HepG2 (cell line): ENCODE data around the gene CIT. TPM values are rescaled to one million over a fixed set of nuclear protein-coding genes. Genes with fewer than 3 reads are reported as not detected.

ENCODE experiments used
- ATAC-seq: fragments of 200-7000 bp; cut with Tn5 transposase; 3 replicates; pipeline ENCODE4 v1.9.1; 2020; ENCODE audit warnings: mild to moderate bottlenecking, moderate library complexity
- BruUV-seq: library from RNA; stranded (reverse); fragments of 400-500 nt; replicated peaks from 2 replicates; lab custom pipeline; 2021; lab: Mats Ljungman, UMichigan
- CTCF ChIA-PET: fragments of 300-600 bp; formaldehyde crosslinking; extraction: SDS; loops from one replicate; lab custom pipeline; 2021; ENCODE audit warnings: low total read pairs, inconsistent platforms, low intra/inter-chr PET ratio; lab: Yijun Ruan, JAX
- POLR2A ChIA-PET: fragments of 350-600 bp; sonication (Branson Sonifier 250); formaldehyde crosslinking; loops from one replicate; lab custom pipeline; 2020; ENCODE audit warnings: antibody characterized with exemption, inconsistent platforms; lab: Yijun Ruan, JAX
- DNase-seq: peaks from one replicate; pipeline ENCODE4 v3.0.0-alpha.2; 2015; ENCODE audit warnings: low spot score
- FAIRE-seq: peaks from 3 replicates; lab custom pipeline; 2011; peaks lifted over from hg19 to GRCh38; lab: Jason Lieb, UNC
- H2AFZ ChIP-seq: one replicate; pipeline ENCODE4 v1.6.1; 2011; ENCODE audit warnings: low read length, inconsistent platforms
- H3K27ac ChIP-seq: fragments of 300-600 bp; 3 replicates; pipeline ENCODE4 v1.8.0; 2011; ENCODE audit warnings: mixed run types, mild to moderate bottlenecking, mixed read lengths, low read length, inconsistent platforms; ENCODE audit not compliant: insufficient read depth; ENCODE audit errors: extremely low read length
- H3K27me3 ChIP-seq, 2 experiments: fragments of 200-600 bp in 1 of 2; 2 replicates in 1 of 2; 3 replicates in 1 of 2; pipeline versions ENCODE4 v1.6.0 to v1.8.0; 2011; ENCODE audit warnings: low read length in 2 of 2, mild to moderate bottlenecking in 2 of 2, moderate library complexity in 2 of 2, inconsistent platforms in 1 of 2; ENCODE audit not compliant: insufficient read depth in 2 of 2, control insufficient read depth in 1 of 2
- H3K36me3 ChIP-seq, 2 experiments: fragments of 200-600 bp in 1 of 2; replicated peaks in 1 of 2; 2 replicates in 1 of 2; 3 replicates in 1 of 2; pipeline versions ENCODE4 v1.5.1 to v1.8.0; 2011; ENCODE audit warnings: low read length in 2 of 2, inconsistent platforms in 1 of 2; ENCODE audit not compliant: insufficient read depth in 2 of 2, control insufficient read depth in 1 of 2
- H3K4me1 ChIP-seq: 2 replicates; pipeline ENCODE4 v1.5.1; 2012; ENCODE audit warnings: low read length, inconsistent platforms; ENCODE audit not compliant: insufficient read depth
- H3K4me2 ChIP-seq: 2 replicates; pipeline ENCODE4 v1.6.0; 2011; ENCODE audit warnings: low read depth, low read length, inconsistent platforms
- H3K4me3 ChIP-seq, 3 experiments: fragments of 200-600 bp in 1 of 3; sonication (generic), shearing (Covaris generic) in 1 of 3; replicated peaks in 1 of 3; 2 replicates each; pipeline ENCODE4 v1.5.1; 2011 to 2016; ENCODE audit warnings: low read length in 3 of 3, inconsistent platforms in 2 of 3, low read depth in 2 of 3, mild to moderate bottlenecking in 2 of 3, control low read depth in 1 of 3, mixed read lengths in 1 of 3; ENCODE audit not compliant: insufficient read depth in 1 of 3
- H3K79me2 ChIP-seq: one replicate; pipeline ENCODE4 v1.6.1; 2011; ENCODE audit warnings: low read length, inconsistent platforms; ENCODE audit not compliant: insufficient read depth
- H3K9ac ChIP-seq: 2 replicates; pipeline ENCODE4 v1.6.0; 2011; ENCODE audit warnings: mild to moderate bottlenecking, low read depth, low read length, inconsistent platforms; ENCODE audit not compliant: insufficient read depth
- H3K9me3 ChIP-seq: 2 replicates; pipeline ENCODE4 v1.5.1; 2012; ENCODE audit warnings: mild to moderate bottlenecking, low read length
- H4K20me1 ChIP-seq: 2 replicates; pipeline ENCODE4 v1.6.0; 2011; ENCODE audit warnings: inconsistent platforms, mild to moderate bottlenecking, low read length, moderate library complexity; ENCODE audit not compliant: insufficient read depth
- FOXA1 ChIP-seq, 2 experiments: fragments of 450-650 bp in 1 of 2; sonication (generic) in 1 of 2; formaldehyde crosslinking in 1 of 2; IDR thresholded peaks; 2 replicates each; pipeline versions ENCODE4 v1.4.0 to v1.6.1; 2016 to 2020; ENCODE audit warnings: missing genetic modification reagents in 1 of 2
- GABPA ChIP-seq, 2 experiments: IDR thresholded peaks; 2 replicates each; pipeline ENCODE4 v1.6.1; 2011 to 2016; ENCODE audit warnings: low read depth in 2 of 2, low read length in 1 of 2, missing biosample characterization in 1 of 2, missing genetic modification characterization in 1 of 2
- HOXA5 ChIP-seq: sonication (generic); formaldehyde crosslinking; IDR thresholded peaks from 2 replicates; pipeline ENCODE4 v1.4.0; 2020; ENCODE audit warnings: missing genetic modification reagents
- IRF1 ChIP-seq: sonication (generic); formaldehyde crosslinking; IDR thresholded peaks from 2 replicates; pipeline ENCODE4 v1.4.0; 2020; ENCODE audit warnings: low read depth, mild to moderate bottlenecking, missing genetic modification reagents
- KMT2A ChIP-seq: sonication (generic); formaldehyde crosslinking; IDR thresholded peaks from 2 replicates; pipeline ENCODE4 v1.4.0; 2020; ENCODE audit warnings: missing genetic modification reagents
- MBD4 ChIP-seq: IDR thresholded peaks from 2 replicates; pipeline ENCODE4 v1.6.1; 2012; ENCODE audit warnings: low read length, inconsistent platforms, borderline replicate concordance
- MLXIP ChIP-seq: sonication (generic); formaldehyde crosslinking; IDR thresholded peaks from 2 replicates; pipeline ENCODE4 v1.9.0; 2021; ENCODE audit warnings: missing genetic modification reagents, borderline replicate concordance
- NR2F6 ChIP-seq, 2 experiments: IDR thresholded peaks; 2 replicates each; pipeline ENCODE4 v1.6.1; 2016; ENCODE audit warnings: antibody characterized with exemption in 1 of 2, mild to moderate bottlenecking in 1 of 2
- PHB2 ChIP-seq: fragments of 450-650 bp; IDR thresholded peaks from 2 replicates; pipeline ENCODE4 v1.6.1; 2018; ENCODE audit not compliant: partially characterized antibody
- REST ChIP-seq, 2 experiments: IDR thresholded peaks; 2 replicates each; pipeline ENCODE4 v1.6.1; 2011 to 2012; ENCODE audit warnings: low read length in 2 of 2, borderline replicate concordance in 1 of 2, low read depth in 1 of 2, mild to moderate bottlenecking in 1 of 2, moderate library complexity in 1 of 2
- UBTF ChIP-seq: sonication (generic); formaldehyde crosslinking; IDR thresholded peaks from 2 replicates; pipeline ENCODE4 v1.4.0; 2020; ENCODE audit warnings: mild to moderate bottlenecking, missing genetic modification reagents
- ZNF720 ChIP-seq: sonication (generic); formaldehyde crosslinking; IDR thresholded peaks from 2 replicates; pipeline ENCODE4 v1.4.0; 2020; ENCODE audit warnings: missing genetic modification reagents
- ZSCAN21 ChIP-seq: sonication (generic); formaldehyde crosslinking; IDR thresholded peaks from 2 replicates; pipeline ENCODE4 v1.8.0; 2022; ENCODE audit warnings: mild to moderate bottlenecking, missing genetic modification reagents, moderate library complexity, borderline replicate concordance
- WGBS: methylation state at CpG from one replicate; pipeline ENCODE4 v1.1.6; 2017; ENCODE audit warnings: low lambda C conversion rate; 5-methylcytosine and 5-hydroxymethylcytosine counted together
- in situ Hi-C: cut with HindIII; loops from 2 replicates; pipeline ENCODE4 v1.10.0; 2017; ENCODE audit warnings: low pct_unique_long_range_greater_than_20kb; ENCODE audit not compliant: extremely low pct_ligation_motif_present
- intact Hi-C: fragments of 100-400 bp; cut with micrococcal nuclease; formaldehyde crosslinking; loops from one replicate; pipeline ENCODE4 v1.10.0; 2022; ENCODE audit not compliant: unreplicated experiment
- polyA plus RNA-seq, 8 experiments: library from polyadenylated mRNA; depleted of rRNA in 3 of 8; stranded (reverse) in 7 of 8; unstranded in 1 of 8; fragments of >200 nt; fragmentation: Illumina TruSeq in 4 of 8; extraction: Trizol in 4 of 8; gene quantifications; 2 replicates each; pipeline versions ENCODE4 v1.2.1 to v1.2.3, GENCODE V29; 2011 to 2016; ENCODE audit warnings: low read depth in 4 of 8, missing spikeins in 1 of 8, mixed read lengths in 1 of 8; ENCODE audit not compliant: insufficient read depth in 1 of 8
- total RNA-seq, 5 experiments: library from RNA; depleted of rRNA; stranded (reverse); fragments of >200 nt; fragmentation: Illumina TruSeq; extraction: Trizol; gene quantifications; 2 replicates each; pipeline ENCODE4 v1.2.3, GENCODE V29; 2016; ENCODE audit warnings: low read depth in 1 of 5

The CIT gene
- total and polyA plus RNA-seq, 2 of the 13 experiments (the other 11 are each of a cell fraction or from before 2014, with no cell fraction given) = 7.7 to 11.7 TPM

- TF ChIP-seq REST (IDR thresholded peaks at IDR 0.05; ENCODE audit: borderline replicate concordance in 1 of 2, low read depth in 1 of 2, low read length in 2 of 2) = no peak
- TF ChIP-seq KMT2A (CRISPR knock-in tag) = no peak
- TF ChIP-seq, all 625 proteins: peak for 0
Measured at GRCh38 chr12:119718141-119718540, 159.0 kb downstream of the CIT start (continued).

GRCh38 chr12:119715268-119715620 is 161.9 kb downstream of the CIT start:
- 93% methylated on average over 3 of the region's 3 CpGs for WGBS
- H3K27ac ChIP-seq = no peak overlapping the region
- TF ChIP-seq GABPA (IDR thresholded peaks at IDR 0.05; ENCODE audit: low read depth, low read length) = no peak
- no peak for TF ChIP-seq GABPA (CRISPR knock-in tag; IDR thresholded peaks at IDR 0.05; ENCODE audit: low read depth)
- no peak for TF ChIP-seq MBD4
- no peak for TF ChIP-seq IRF1 (CRISPR knock-in tag)
- TF ChIP-seq HOXA5 (CRISPR knock-in tag) = no peak
- TF ChIP-seq ZNF720 (CRISPR knock-in tag) = no peak
- TF ChIP-seq UBTF (CRISPR knock-in tag) = no peak
- TF ChIP-seq MLXIP (CRISPR knock-in tag) = no peak
- no peak for TF ChIP-seq PHB2
- TF ChIP-seq FOXA1 (IDR thresholded peaks at IDR 0.05) = no peak
- no peak for TF ChIP-seq FOXA1 (CRISPR knock-in tag; IDR thresholded peaks at IDR 0.05)
- no peak for TF ChIP-seq NR2F6 (IDR thresholded peaks at IDR 0.05)
- no peak for TF ChIP-seq NR2F6 (CRISPR knock-in tag; IDR thresholded peaks at IDR 0.05)
- no peak for TF ChIP-seq ZSCAN21 (CRISPR knock-in tag)

More at GRCh38 chr12:119715268-119715620, 161.9 kb downstream of the CIT start:
- Histone ChIP-seq H3K4me1 (peaks cover 17% of the 10 kb centered on the region), H3K27me3 (no peaks in the 10 kb centered on the region), H3K36me3 (peaks cover 10 to 47% of the 10 kb centered on the region in 2 experiments), H3K4me2 (no peak overlapping the region), H2AFZ (no peak overlapping the region), H3K9me3 (no peaks in the 10 kb centered on the region), H3K9ac (no peak overlapping the region), H3K79me2 (no peaks in the 10 kb centered on the region), H3K4me3 (no peak overlapping the region), H4K20me1 (no peaks in the 10 kb centered on the region; the same call in 1 of the 2 replicates)
- BruUV-seq = no TSS peak
- intact Hi-C loops (no loop called here), in situ Hi-C loops (no loop called here)
- DNase-seq = peak; percentile 6
- POLR2A ChIA-PET = no interaction called here
- no peak for FAIRE-seq
- no peak for ATAC-seq
- CTCF ChIA-PET = no interaction called here
